Neuronal stem cell (in vitro differentiated cells): ENCODE results near the gene ALPI.
A peak's percentile ranks its signal among the peaks of the same experiment; 100 is the strongest.

ENCODE experiments used
- DNase-seq: peaks from one replicate; pipeline ENCODE4 v3.0.0-alpha.2; 2013; ENCODE audit warnings: low spot score
- H2AFZ ChIP-seq: one replicate; pipeline ENCODE4 v1.6.1; 2013; ENCODE audit warnings: mild to moderate bottlenecking, low read length, inconsistent platforms
- H2AK5ac ChIP-seq: 2 replicates; pipeline ENCODE4 v1.6.1; 2013; ENCODE audit warnings: low read depth, mild to moderate bottlenecking, inconsistent platforms, low read length, moderate library complexity, mixed read lengths
- H2BK120ac ChIP-seq: 2 replicates; pipeline ENCODE4 v1.6.1; 2013; ENCODE audit warnings: low read depth, mild to moderate bottlenecking, inconsistent platforms, low read length, moderate library complexity, mixed read lengths
- H2BK12ac ChIP-seq: one replicate; pipeline ENCODE4 v1.6.1; 2013; ENCODE audit warnings: low read length, inconsistent platforms
- H2BK15ac ChIP-seq: 2 replicates; pipeline ENCODE4 v1.6.1; 2013; ENCODE audit warnings: mild to moderate bottlenecking, low read length, inconsistent platforms, mixed read lengths
- H2BK5ac ChIP-seq: one replicate; pipeline ENCODE4 v1.6.1; 2013; ENCODE audit warnings: inconsistent platforms, mild to moderate bottlenecking, low read length, moderate library complexity
- H3K14ac ChIP-seq: one replicate; pipeline ENCODE4 v1.6.1; 2013; ENCODE audit warnings: low read length, inconsistent platforms
- H3K18ac ChIP-seq: 2 replicates; pipeline ENCODE4 v1.6.1; 2013; ENCODE audit warnings: low read length, inconsistent platforms
- H3K23ac ChIP-seq: 2 replicates; pipeline ENCODE4 v1.6.1; 2013; ENCODE audit warnings: low read depth, mild to moderate bottlenecking, mixed read lengths, low read length, inconsistent platforms; ENCODE audit not compliant: poor library complexity
- H3K27ac ChIP-seq: replicated peaks from 3 replicates; pipeline ENCODE4 v1.5.1; 2013; ENCODE audit warnings: low read length, inconsistent platforms
- H3K27me3 ChIP-seq, 3 experiments: 2 replicates each; pipeline ENCODE4 v1.6.1; 2013; ENCODE audit warnings: low read length in 3 of 3, mild to moderate bottlenecking in 2 of 3, inconsistent platforms in 1 of 3, low read depth in 1 of 3, mixed read lengths in 1 of 3, moderate library complexity in 1 of 3; ENCODE audit not compliant: control insufficient read depth in 3 of 3, insufficient read depth in 3 of 3
- H3K36me3 ChIP-seq, 2 donors: replicated peaks in 1 of 2; 2 replicates each; pipeline ENCODE4 v1.6.1; 2013; ENCODE audit warnings: low read length in 2 of 2; ENCODE audit not compliant: control insufficient read depth in 2 of 2, insufficient read depth in 2 of 2
- H3K4ac ChIP-seq: 2 replicates; pipeline ENCODE4 v1.6.1; 2013; ENCODE audit warnings: inconsistent platforms, mild to moderate bottlenecking, low read length, moderate library complexity
- H3K4me1 ChIP-seq, 2 donors: 1 replicate in 1 of 2; 2 replicates in 1 of 2; pipeline ENCODE4 v1.6.1; 2013; ENCODE audit warnings: low read length in 2 of 2, low read depth in 1 of 2; ENCODE audit not compliant: control insufficient read depth in 2 of 2, insufficient read depth in 1 of 2
- H3K4me2 ChIP-seq: one replicate; pipeline ENCODE4 v1.6.1; 2013; ENCODE audit warnings: mild to moderate bottlenecking, low read length, inconsistent platforms; ENCODE audit not compliant: insufficient read depth, poor library complexity, severe bottlenecking
- H3K4me3 ChIP-seq, 2 donors: 2 replicates each; pipeline ENCODE4 v1.5.1; 2013; ENCODE audit warnings: low read length in 2 of 2, mild to moderate bottlenecking in 2 of 2, inconsistent platforms in 1 of 2, moderate library complexity in 1 of 2
- H3K79me1 ChIP-seq: one replicate; pipeline ENCODE4 v1.6.1; 2013; ENCODE audit warnings: low read depth, mild to moderate bottlenecking, inconsistent platforms, low read length, moderate library complexity
- H3K9ac ChIP-seq: one replicate; pipeline ENCODE4 v1.6.1; 2013; ENCODE audit warnings: mild to moderate bottlenecking, low read depth, low read length, inconsistent platforms; ENCODE audit not compliant: poor library complexity
- H3K9me3 ChIP-seq, 2 donors: replicated peaks in 1 of 2; 2 replicates each; pipeline versions ENCODE3 to v1.6.1; 2013; ENCODE audit warnings: low read length in 2 of 2, mild to moderate bottlenecking in 2 of 2, inconsistent platforms in 1 of 2, low read depth in 1 of 2, mixed read lengths in 1 of 2, moderate library complexity in 1 of 2; ENCODE audit not compliant: control insufficient read depth in 2 of 2, insufficient read depth in 1 of 2
- H4K8ac ChIP-seq: one replicate; pipeline ENCODE4 v1.6.1; 2013; ENCODE audit warnings: low read depth, mild to moderate bottlenecking, inconsistent platforms, low read length, moderate library complexity
- H4K91ac ChIP-seq: one replicate; pipeline ENCODE4 v1.6.1; 2013; ENCODE audit warnings: low read length, low read depth, mild to moderate bottlenecking, inconsistent platforms; ENCODE audit not compliant: poor library complexity
- WGBS, 2 donors: extraction: QIAGEN DNeasy Blood & Tissue Kit; methylation state at CpG; one replicate each; pipeline ENCODE4 v1.1.7; 2013; ENCODE audit warnings: missing lambda C conversion rate in 2 of 2, mixed read lengths in 1 of 2; ENCODE audit not compliant: insufficient read length in 2 of 2, insufficient replicate concordance in 1 of 2; ENCODE audit errors: extremely low coverage in 2 of 2; 5-methylcytosine and 5-hydroxymethylcytosine counted together

The ALPI gene

GRCh38 chr2:232436381-232437194 is 19.4 kb upstream of the ALPI start:
- Histone ChIP-seq H2AFZ (no peak overlapping the region), H2BK12ac (no peak overlapping the region), H4K8ac (no peak overlapping the region), H3K9ac (no peak overlapping the region), H2BK15ac (no peak overlapping the region), H3K27me3 (peaks cover 0 to 36% (median 7%) of the 10 kb centered on the region in 3 experiments), H2AK5ac (peak overlapping the region; percentile 53), H3K4me2 (no peak overlapping the region), H3K4me3 (peak overlapping the region in 1 of 2 donors; percentile 49), H3K18ac (peak overlapping the region; percentile 35), H2BK120ac (no peak overlapping the region), H3K4me1 (no peaks in the 10 kb centered on the region), H3K36me3 (no peaks in the 10 kb centered on the region), H3K79me1 (no peaks in the 10 kb centered on the region), H2BK5ac (no peak overlapping the region), H3K27ac (no peak overlapping the region), H3K4ac (no peak overlapping the region), H3K14ac (peak overlapping the region; percentile 75), H4K91ac (no peak overlapping the region), H3K23ac (no peak overlapping the region), H3K9me3 (no peaks in the 10 kb centered on the region)
- no peak for DNase-seq
- WGBS, 2 donors: no CpG with 5 or more reads among the region's 15 CpGs

- Histone ChIP-seq H2AK5ac (no peak overlapping the region), H2AFZ (no peak overlapping the region), H2BK120ac (peak overlapping the region; percentile 26), H3K27ac (no peak overlapping the region), H2BK12ac (no peak overlapping the region), H3K27me3 (peaks cover 0 to 36% (median 7%) of the 10 kb centered on the region in 3 experiments), H3K23ac (no peak overlapping the region), H3K14ac (no peak overlapping the region), H3K9ac (no peak overlapping the region), H3K4me3 (no peak overlapping the region), H3K4ac (peak overlapping the region; percentile 30), H2BK5ac (no peak overlapping the region), H3K4me2 (no peak overlapping the region), H4K91ac (no peak overlapping the region), H3K36me3 (no peaks in the 10 kb centered on the region), H3K4me1 (no peaks in the 10 kb centered on the region), H4K8ac (no peak overlapping the region), H2BK15ac (no peak overlapping the region), H3K18ac (no peak overlapping the region), H3K79me1 (no peaks in the 10 kb centered on the region), H3K9me3 (no peaks in the 10 kb centered on the region)
- no peak for DNase-seq
- no CpG with 5 or more reads among the region's 12 CpGs for WGBS, 2 donors
Observed at GRCh38 chr2:232437195-232437571, 18.8 kb upstream of the ALPI start.

- Histone ChIP-seq H3K23ac (no peak overlapping the region), H3K79me1 (no peaks in the 10 kb centered on the region), H2AK5ac (no peak overlapping the region), H2BK120ac (no peak overlapping the region), H2BK15ac (no peak overlapping the region), H2AFZ (no peak overlapping the region), H3K4me3 (no peak overlapping the region), H2BK5ac (no peak overlapping the region), H3K36me3 (no peaks in the 10 kb centered on the region), H4K8ac (no peak overlapping the region), H3K9ac (no peak overlapping the region), H3K4me1 (no peaks in the 10 kb centered on the region), H3K9me3 (no peaks in the 10 kb centered on the region), H3K27ac (no peak overlapping the region), H3K4me2 (no peak overlapping the region), H3K4ac (no peak overlapping the region), H4K91ac (no peak overlapping the region), H3K14ac (no peak overlapping the region), H2BK12ac (no peak overlapping the region), H3K27me3 (peaks cover 0 to 36% (median 7%) of the 10 kb centered on the region in 3 experiments), H3K18ac (no peak overlapping the region)
- no peak for DNase-seq
- WGBS, 2 donors: no CpG with 5 or more reads among the region's 12 CpGs
Observed at GRCh38 chr2:232438091-232438490, 17.9 kb upstream of the ALPI start.

GRCh38 chr2:232438951-232439757 is 16.8 kb upstream of the ALPI start:
- Histone ChIP-seq H4K91ac (no peak overlapping the region), H3K18ac (peak overlapping the region; percentile 71), H4K8ac (peak overlapping the region; percentile 43), H3K79me1 (no peaks in the 10 kb centered on the region), H3K9ac (no peak overlapping the region), H3K14ac (no peak overlapping the region), H2BK15ac (peak overlapping the region; percentile 67), H3K27me3 (peaks cover 0 to 35% (median 7%) of the 10 kb centered on the region in 3 experiments), H3K4ac (no peak overlapping the region), H3K36me3 (no peaks in the 10 kb centered on the region), H2AK5ac (no peak overlapping the region), H3K23ac (no peak overlapping the region), H3K27ac (no peak overlapping the region), H3K4me1 (peaks cover 0 to 2% of the 10 kb centered on the region in 2 donors), H2BK120ac (no peak overlapping the region), H3K4me2 (no peak overlapping the region), H3K4me3 (no peak overlapping the region), H2BK5ac (no peak overlapping the region), H3K9me3 (no peaks in the 10 kb centered on the region), H2AFZ (no peak overlapping the region), H2BK12ac (peak overlapping the region; percentile 22)
- no peak for DNase-seq
- WGBS, 2 donors: no CpG with 5 or more reads among the region's 22 CpGs
